GM23338 (cell line): ENCODE data around the gene METTL5. TPM values are rescaled to one million over a fixed set of nuclear protein-coding genes. Genes with fewer than 3 reads are reported as not detected.
A peak's percentile ranks its signal among the peaks of the same experiment; 100 is the strongest.
"Not testable (repeated sequence)": the region's sequence is repeated elsewhere in the genome, so short reads cannot be mapped to it uniquely, and the experiment has no call there.

Experiments
- ATAC-seq: fragments of 200-7000 bp; cut with Tn5 transposase; 3 replicates; pipeline ENCODE4 v1.9.1; 2020
- DNase-seq: peaks from one replicate; pipeline ENCODE4 v3.0.0-alpha.2; 2015; ENCODE audit warnings: low spot score
- H2AFZ ChIP-seq: fragments of 200-600 bp; sonication (generic); 2 replicates; pipeline ENCODE4 v1.8.0; 2016; ENCODE audit warnings: antibody characterized with exemption, mild to moderate bottlenecking, moderate library complexity
- H3F3A ChIP-seq: fragments of 200-600 bp; sonication (generic); replicated peaks from 2 replicates; pipeline ENCODE4 v1.8.0; 2017; ENCODE audit warnings: antibody characterized with exemption, mixed run types, low read depth
- H3K27ac ChIP-seq: fragments of 200-600 bp; sonication (generic); 2 replicates; pipeline ENCODE4 v1.6.1; 2016; ENCODE audit warnings: low read depth
- H3K27me3 ChIP-seq: fragments of 200-600 bp; sonication (generic); 2 replicates; pipeline ENCODE4 v1.8.0; 2016; ENCODE audit warnings: mild to moderate bottlenecking, mixed run types, moderate library complexity; ENCODE audit not compliant: insufficient read depth
- H3K36me3 ChIP-seq: fragments of 200-600 bp; sonication (generic); 2 replicates; pipeline ENCODE4 v1.8.0; 2016; ENCODE audit warnings: mild to moderate bottlenecking; ENCODE audit not compliant: insufficient read depth
- H3K4me1 ChIP-seq: fragments of 200-600 bp; sonication (generic); 2 replicates; pipeline ENCODE4 v1.8.0; 2016; ENCODE audit warnings: mild to moderate bottlenecking, moderate library complexity; ENCODE audit not compliant: insufficient read depth
- H3K4me2 ChIP-seq: fragments of 200-600 bp; sonication (generic); 2 replicates; pipeline ENCODE4 v1.7.1; 2017; ENCODE audit warnings: mixed run types
- H3K4me3 ChIP-seq: fragments of 200-600 bp; sonication (generic); 2 replicates; pipeline ENCODE4 v1.6.1; 2016; ENCODE audit warnings: mixed run types
- H3K79me2 ChIP-seq: fragments of 200-600 bp; sonication (generic); replicated peaks from 2 replicates; pipeline ENCODE4 v1.8.0; 2017; ENCODE audit warnings: mild to moderate bottlenecking; ENCODE audit not compliant: insufficient read depth
- H3K9me2 ChIP-seq: fragments of 200-600 bp; sonication (generic); 2 replicates; pipeline ENCODE4 v1.8.0; 2017; ENCODE audit not compliant: insufficient read depth
- H4K20me1 ChIP-seq: fragments of 200-600 bp; sonication (generic); replicated peaks from 2 replicates; pipeline ENCODE4 v1.8.0; 2017; ENCODE audit warnings: mild to moderate bottlenecking; ENCODE audit not compliant: insufficient read depth
- H3K27ac Mint-ChIP-seq: 2 replicates; pipeline ENCODE4 v1.8.0; 2020; ENCODE audit warnings: inconsistent platforms, mild to moderate bottlenecking, moderate library complexity, mixed read lengths
- H3K27me3 Mint-ChIP-seq: 3 replicates; pipeline ENCODE4 v1.8.0; 2022; ENCODE audit warnings: low read depth, mild to moderate bottlenecking, moderate library complexity, mixed read lengths, inconsistent platforms; ENCODE audit not compliant: insufficient read depth, poor library complexity
- H3K36me3 Mint-ChIP-seq: 3 replicates; pipeline ENCODE4 v1.8.0; 2021; ENCODE audit warnings: low read depth, mild to moderate bottlenecking, inconsistent platforms, moderate library complexity, mixed read lengths
- H3K4me1 Mint-ChIP-seq: 3 replicates; pipeline ENCODE4 v1.8.0; 2020; ENCODE audit warnings: mild to moderate bottlenecking, inconsistent platforms, mixed read lengths
- H3K4me3 Mint-ChIP-seq: 3 replicates; pipeline ENCODE4 v1.8.0; 2021; ENCODE audit warnings: moderate library complexity, mild to moderate bottlenecking, inconsistent platforms, mixed read lengths
- H3K9me3 Mint-ChIP-seq: 3 replicates; pipeline ENCODE4 v1.8.0; 2020; ENCODE audit warnings: moderate library complexity, mild to moderate bottlenecking, inconsistent platforms, mixed read lengths
- CTCF ChIP-seq, 2 experiments: fragments of 200-600 bp in 1 of 2; sonication (generic) in 1 of 2; conservative IDR thresholded peaks; 2 replicates each; pipeline versions ENCODE4 v1.5.1 to v1.6.1; 2016 to 2017; ENCODE audit warnings: antibody characterized with exemption in 2 of 2, low read depth in 2 of 2, mild to moderate bottlenecking in 2 of 2, moderate library complexity in 1 of 2
- ETS1 ChIP-seq: IDR thresholded peaks from 2 replicates; pipeline ENCODE4 v1.6.1; 2016; ENCODE audit warnings: antibody characterized with exemption
- EZH2 ChIP-seq: fragments of 200-600 bp; sonication (generic); IDR thresholded peaks from one replicate; pipeline ENCODE4 v1.8.0; 2017; ENCODE audit warnings: antibody characterized with exemption, mild to moderate bottlenecking, low read depth; ENCODE audit not compliant: unreplicated experiment
- EZH2phosphoT487 ChIP-seq: fragments of 200-600 bp; sonication (generic); IDR thresholded peaks from one replicate; pipeline ENCODE4 v1.8.1; 2018; ENCODE audit warnings: antibody characterized with exemption; ENCODE audit not compliant: unreplicated experiment
- JUNB ChIP-seq: IDR thresholded peaks from one replicate; pipeline ENCODE4 v1.6.1; 2016; ENCODE audit warnings: antibody characterized with exemption; ENCODE audit not compliant: unreplicated experiment
- NANOG ChIP-seq: IDR thresholded peaks from 2 replicates; pipeline ENCODE4 v1.6.1; 2016; ENCODE audit warnings: antibody characterized with exemption, borderline replicate concordance
- POLR2AphosphoS5 ChIP-seq: IDR thresholded peaks from 2 replicates; pipeline ENCODE4 v1.6.1; 2016; ENCODE audit warnings: antibody characterized with exemption, low read depth
- ZNF114 ChIP-seq: fragments of 250-450 bp; sonication (Bioruptor Pico); IDR thresholded peaks from 2 replicates; pipeline ENCODE4 v1.5.0; 2020; ENCODE audit warnings: mild to moderate bottlenecking, moderate library complexity
- ZNF331 ChIP-seq: fragments of 250-450 bp; sonication (Bioruptor Pico); IDR thresholded peaks from 2 replicates; pipeline ENCODE4 v1.5.0; 2020; ENCODE audit warnings: low read depth, mild to moderate bottlenecking, moderate library complexity
- ZNF462 ChIP-seq: fragments of 250-450 bp; sonication (Bioruptor Pico); IDR thresholded peaks from 2 replicates; pipeline ENCODE4 v1.5.0; 2020; ENCODE audit warnings: mild to moderate bottlenecking, moderate library complexity
- polyA plus RNA-seq: library from polyadenylated mRNA; unstranded; fragments of >200 nt; fragmentation: Nextera tagmentation; extraction: Ambion mirVana; gene quantifications from 2 replicates; pipeline ENCODE4 v1.2.1, GENCODE V29; 2016
- total RNA-seq: library from RNA; depleted of rRNA; stranded (reverse); fragments of >200 nt; shearing (Covaris generic); gene quantifications from 2 replicates; pipeline ENCODE4 v1.2.3, GENCODE V29; 2014

Gene METTL5
- total and polyA plus RNA-seq, 2 experiments from 2014 or later: 74.8 to 233 TPM

- peak overlapping the region; percentile 54 for H3K4me2 ChIP-seq
- H3K9me2 ChIP-seq: no peaks in the 10 kb centered on the region
- H3K4me1 ChIP-seq: peaks cover 28% of the 10 kb centered on the region
- peaks cover 46% of the 10 kb centered on the region for H3K79me2 ChIP-seq
- H3K36me3 Mint-ChIP-seq: peaks cover 3% of the 10 kb centered on the region; the same call in 1 of the 3 replicates
- no peak overlapping the region; the same call in 1 of the 2 replicates for H3K4me3 ChIP-seq
- H3K27ac Mint-ChIP-seq: peak overlapping the region; percentile 75; the same call in 1 of the 2 replicates
- no peaks in the 10 kb centered on the region; the same call in 1 of the 2 replicates for H4K20me1 ChIP-seq
- no peak for DNase-seq
- H3K9me3 Mint-ChIP-seq: no peaks in the 10 kb centered on the region
- H2AFZ ChIP-seq: no peak overlapping the region
- no peak overlapping the region for H3K27ac ChIP-seq
- peaks cover 8% of the 10 kb centered on the region for H3K27me3 Mint-ChIP-seq
- no peaks in the 10 kb centered on the region for H3K27me3 ChIP-seq
- peaks cover 28% of the 10 kb centered on the region for H3K4me1 Mint-ChIP-seq
- no peak overlapping the region for H3K4me3 Mint-ChIP-seq
- TF ChIP-seq POLR2AphosphoS5 (no peak), ZNF331 (no peak), CTCF (conservative IDR thresholded peaks at IDR 0.05; ENCODE audit: low read depth in 2 of 2) (no peak), EZH2phosphoT487 (no peak), EZH2 (no peak), ZNF114 (CRISPR knock-in tag) (no peak), JUNB (no peak), ZNF462 (no peak), ETS1 (no peak), NANOG (no peak)
- no peaks in the 10 kb centered on the region for H3F3A ChIP-seq
- H3K36me3 ChIP-seq: no peaks in the 10 kb centered on the region
- ATAC-seq: no peak
Measured at GRCh38 chr2:169867579-169867978, 42.9 kb upstream of the METTL5 start.

GRCh38 chr2:169866230-169866629 is 41.5 kb upstream of the METTL5 start:
- H3F3A ChIP-seq, H3K27me3 Mint-ChIP-seq, H3K36me3 ChIP-seq, H3K4me2 ChIP-seq, H3K4me3 ChIP-seq, H2AFZ ChIP-seq, H3K9me2 ChIP-seq, H3K4me3 Mint-ChIP-seq, ATAC-seq, H4K20me1 ChIP-seq, DNase-seq, H3K27ac Mint-ChIP-seq, H3K27me3 ChIP-seq, H3K9me3 Mint-ChIP-seq, H3K36me3 Mint-ChIP-seq, H3K27ac ChIP-seq: not testable (repeated sequence)
- Histone ChIP-seq H3K4me1 (peaks cover 32% of the 10 kb centered on the region), H3K79me2 (peaks cover 58% of the 10 kb centered on the region)
- peaks cover 33% of the 10 kb centered on the region for H3K4me1 Mint-ChIP-seq
